IMR-90 (cell line): ENCODE measurements around the gene KLHL3. TPM values are rescaled to one million over a fixed set of nuclear protein-coding genes. Genes with fewer than 3 reads are reported as not detected.
A peak's percentile ranks its signal among the peaks of the same experiment; 100 is the strongest.

Experiments
- ATAC-seq: fragments of 200-7000 bp; cut with Tn5 transposase; 2 replicates; pipeline ENCODE4 v1.9.1; 2020; ENCODE audit warnings: low read depth, mild to moderate bottlenecking, moderate library complexity
- BruUV-seq: library from RNA; stranded (reverse); fragments of 400-500 nt; replicated peaks from 2 replicates; lab custom pipeline; 2021; lab: Mats Ljungman, UMichigan
- CTCF ChIA-PET: fragments of 300-600 bp; formaldehyde crosslinking; extraction: SDS; loops from one replicate; lab custom pipeline; 2021; ENCODE audit warnings: antibody characterized with exemption; lab: Yijun Ruan, JAX
- POLR2A ChIA-PET: fragments of 300-600 bp; sonication (Branson Sonifier 250); formaldehyde crosslinking; loops from one replicate; lab custom pipeline; 2022; ENCODE audit warnings: antibody characterized with exemption; ENCODE audit not compliant: unreplicated experiment; lab: Charles Lee
- DNase-seq: peaks from one replicate; pipeline ENCODE4 v3.0.0; 2013
- H2AFZ ChIP-seq: replicated peaks from 2 replicates; pipeline ENCODE3; 2013; ENCODE audit warnings: low read length, mild to moderate bottlenecking; ENCODE audit not compliant: poor library complexity
- H2AK5ac ChIP-seq: 2 replicates; pipeline ENCODE4 v1.6.1; 2013; ENCODE audit warnings: low read depth, low read length, inconsistent platforms
- H2AK9ac ChIP-seq: replicated peaks from 2 replicates; pipeline ENCODE3; 2013; ENCODE audit warnings: mild to moderate bottlenecking, low read depth, low read length, moderate library complexity; ENCODE audit not compliant: poor library complexity
- H2BK120ac ChIP-seq: 2 replicates; pipeline ENCODE4 v1.6.1; 2013; ENCODE audit warnings: low read depth, low read length, inconsistent platforms
- H2BK15ac ChIP-seq: 3 replicates; pipeline ENCODE4 v1.6.1; 2013; ENCODE audit warnings: low read depth, low read length, inconsistent platforms
- H2BK20ac ChIP-seq: 2 replicates; pipeline ENCODE4 v1.6.1; 2013; ENCODE audit warnings: low read depth, mild to moderate bottlenecking, inconsistent platforms, low read length, moderate library complexity
- H2BK5ac ChIP-seq: 2 replicates; pipeline ENCODE4 v1.6.1; 2013; ENCODE audit warnings: mild to moderate bottlenecking, low read depth, low read length, inconsistent platforms; ENCODE audit not compliant: poor library complexity, severe bottlenecking
- H3K14ac ChIP-seq: replicated peaks from 2 replicates; pipeline ENCODE4 v1.6.1; 2013; ENCODE audit warnings: low read depth, low read length, inconsistent platforms
- H3K18ac ChIP-seq: 2 replicates; pipeline ENCODE4 v1.6.1; 2013; ENCODE audit warnings: low read depth, low read length, control low read depth
- H3K23ac ChIP-seq: 2 replicates; pipeline ENCODE4 v1.6.1; 2013; ENCODE audit warnings: low read depth, low read length, inconsistent platforms
- H3K27ac ChIP-seq: 2 replicates; pipeline ENCODE4 v1.5.1; 2013; ENCODE audit warnings: mild to moderate bottlenecking, control low read depth, low read length; ENCODE audit not compliant: insufficient read depth
- H3K27me3 ChIP-seq: 2 replicates; pipeline ENCODE4 v1.6.1; 2013; ENCODE audit warnings: low read length; ENCODE audit not compliant: control insufficient read depth, insufficient read depth
- H3K36me3 ChIP-seq: 2 replicates; pipeline ENCODE4 v1.6.1; 2013; ENCODE audit warnings: low read length, mixed read lengths; ENCODE audit not compliant: control insufficient read depth, insufficient read depth
- H3K4ac ChIP-seq: 2 replicates; pipeline ENCODE4 v1.6.1; 2013; ENCODE audit warnings: low read depth, low read length, inconsistent platforms
- H3K4me1 ChIP-seq: 2 replicates; pipeline ENCODE4 v1.6.1; 2013; ENCODE audit warnings: low read length, mixed read lengths; ENCODE audit not compliant: control insufficient read depth, insufficient read depth
- H3K4me2 ChIP-seq: 2 replicates; pipeline ENCODE4 v1.6.1; 2013; ENCODE audit warnings: low read depth, mild to moderate bottlenecking, control low read depth, low read length, moderate library complexity
- H3K4me3 ChIP-seq: 2 replicates; pipeline ENCODE4 v1.5.1; 2013; ENCODE audit warnings: low read depth, mild to moderate bottlenecking, control low read depth, low read length, moderate library complexity; ENCODE audit not compliant: insufficient read depth
- H3K56ac ChIP-seq: 2 replicates; pipeline ENCODE4 v1.6.1; 2013; ENCODE audit warnings: low read length, inconsistent platforms; ENCODE audit not compliant: insufficient read depth; ENCODE audit errors: extremely low read depth
- H3K79me1 ChIP-seq, 2 experiments: 2 replicates each; pipeline ENCODE4 v1.6.1; 2013; ENCODE audit warnings: low read length in 2 of 2, inconsistent platforms in 1 of 2, low read depth in 1 of 2
- H3K9ac ChIP-seq: 2 replicates; pipeline ENCODE4 v1.6.1; 2013; ENCODE audit warnings: low read depth, low read length, control low read depth
- H3K9me1 ChIP-seq: 2 replicates; pipeline ENCODE4 v1.6.1; 2013; ENCODE audit warnings: low read length, inconsistent platforms; ENCODE audit not compliant: insufficient read depth
- H3K9me3 ChIP-seq: 2 replicates; pipeline ENCODE4 v1.6.1; 2013; ENCODE audit warnings: low read length; ENCODE audit not compliant: control insufficient read depth, insufficient read depth
- H4K20me1 ChIP-seq: 2 replicates; pipeline ENCODE4 v1.6.1; 2013; ENCODE audit warnings: low read length, inconsistent platforms; ENCODE audit not compliant: insufficient read depth
- H4K5ac ChIP-seq: 2 replicates; pipeline ENCODE4 v1.6.1; 2013; ENCODE audit warnings: mild to moderate bottlenecking, low read depth, low read length, control low read depth
- H4K8ac ChIP-seq, 2 experiments: 2 replicates each; pipeline ENCODE4 v1.6.1; 2013; ENCODE audit warnings: low read depth in 2 of 2, low read length in 2 of 2, control low read depth in 1 of 2, inconsistent platforms in 1 of 2
- H4K91ac ChIP-seq: 2 replicates; pipeline ENCODE4 v1.6.1; 2013; ENCODE audit warnings: low read depth, low read length, inconsistent platforms; ENCODE audit not compliant: insufficient read depth
- BHLHE40 ChIP-seq: fragments of 150-350 bp; IDR thresholded peaks from 2 replicates; pipeline ENCODE4 v1.6.1; 2016; ENCODE audit warnings: mild to moderate bottlenecking, low read depth, low read length
- CEBPB ChIP-seq: IDR thresholded peaks from 2 replicates; pipeline ENCODE4 v1.6.1; 2012; ENCODE audit warnings: low read depth, low read length, improper control_type of control experiment
- CHD1 ChIP-seq: IDR thresholded peaks from 2 replicates; pipeline ENCODE4 v1.6.1; 2012; ENCODE audit warnings: low read depth, low read length, improper control_type of control experiment
- FOS ChIP-seq: fragments of 150-350 bp; IDR thresholded peaks from 2 replicates; pipeline ENCODE4 v1.6.1; 2016; ENCODE audit warnings: low read depth, low read length
- MAFK ChIP-seq: IDR thresholded peaks from 2 replicates; pipeline ENCODE4 v1.6.1; 2012; ENCODE audit warnings: low read depth, low read length, improper control_type of control experiment
- NFE2L2 ChIP-seq: fragments of 150-350 bp; IDR thresholded peaks from 2 replicates; pipeline ENCODE4 v1.6.1; 2016; ENCODE audit warnings: low read depth, mild to moderate bottlenecking, low read length
- RAD21 ChIP-seq: IDR thresholded peaks from 2 replicates; pipeline ENCODE4 v1.6.1; 2012; ENCODE audit warnings: low read length, improper control_type of control experiment
- RCOR1 ChIP-seq: IDR thresholded peaks from 2 replicates; pipeline ENCODE4 v1.6.1; 2012; ENCODE audit warnings: mild to moderate bottlenecking, low read length, improper control_type of control experiment; ENCODE audit not compliant: insufficient replicate concordance
- RFX5 ChIP-seq: IDR thresholded peaks from 2 replicates; pipeline ENCODE4 v1.8.0; 2012; ENCODE audit warnings: low read depth, mild to moderate bottlenecking, low read length, moderate library complexity
- WGBS, 2 experiments: methylation state at CpG; one replicate each; pipeline versions ENCODE4 v1.1.5 to v1.1.7; 2013; ENCODE audit warnings: missing lambda C conversion rate in 2 of 2; ENCODE audit not compliant: insufficient read length in 1 of 2; ENCODE audit errors: extremely low coverage in 2 of 2; 5-methylcytosine and 5-hydroxymethylcytosine counted together
- dilution Hi-C: fragments of 300-500 bp; cut with HindIII; formaldehyde crosslinking; loops from one replicate; pipeline ENCODE4 v1.14.3; 2018; ENCODE audit warnings: low sequenced_read_pairs; ENCODE audit not compliant: unreplicated experiment
- in situ Hi-C: fragments of 300-500 bp; cut with MboI; formaldehyde crosslinking; loops from 3 replicates; pipeline ENCODE4 v1.14.3; 2019; ENCODE audit warnings: low sequenced_read_pairs, inconsistent platforms, mixed read lengths
- intact Hi-C: fragments of 100-400 bp; cut with micrococcal nuclease; formaldehyde crosslinking; loops from 2 replicates; pipeline ENCODE4 v1.10.0; 2022
- polyA plus RNA-seq, 3 experiments: library from polyadenylated mRNA; depleted of rRNA; stranded (reverse); fragments of >200 nt; gene quantifications; 2 replicates each; pipeline ENCODE4 v1.2.3, GENCODE V29; 2012; ENCODE audit warnings: low replicate concordance in 1 of 3
- total RNA-seq: library from RNA; depleted of rRNA; stranded (reverse); fragments of >200 nt; gene quantifications from 2 replicates; pipeline ENCODE4 v1.2.3, GENCODE V29; 2012
- TF ChIP-seq, protein P1 (sequence below): fragments of 150-350 bp; IDR thresholded peaks from 2 replicates; pipeline ENCODE4 v1.6.1; 2016; ENCODE audit warnings: low read depth, mild to moderate bottlenecking, low read length, moderate library complexity, borderline replicate concordance
- TF ChIP-seq, protein P2 (sequence below): fragments of 150-350 bp; IDR thresholded peaks from 2 replicates; pipeline ENCODE4 v1.6.1; 2017; ENCODE audit warnings: mild to moderate bottlenecking, antibody characterized with exemption, low read length, low read depth

KLHL3 gene
- total and polyA plus RNA-seq, 2 of the 4 experiments (the other 2 are of a cell fraction), result 2.3 to 4.1 TPM

DNA sequence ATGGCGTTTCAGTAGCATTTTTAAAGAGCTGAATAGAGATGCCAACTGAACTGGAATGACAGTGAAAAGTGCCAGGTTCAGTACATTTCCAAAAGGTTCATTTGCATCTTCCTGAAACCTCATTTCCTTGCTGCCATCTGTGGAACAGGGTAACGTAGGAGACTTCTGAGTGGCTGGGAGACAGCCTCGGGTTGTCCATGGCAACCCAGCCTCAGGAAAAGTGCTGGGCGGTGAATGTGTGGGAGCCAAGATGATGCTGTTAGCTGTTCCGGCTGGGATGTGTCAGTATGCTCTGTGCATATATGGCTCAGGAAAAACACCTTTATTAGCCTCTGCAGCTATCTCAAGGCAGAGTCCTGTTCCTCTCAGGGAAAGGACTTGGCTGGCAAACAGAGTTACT lies 87.5 kb downstream of the KLHL3 start:
- Histone ChIP-seq H3K9me1 (no peaks in the 10 kb centered on the region), H2BK15ac (no peak overlapping the region), H2AK9ac (peak overlapping the region; percentile 26), H4K5ac (no peak overlapping the region), H3K18ac (no peak overlapping the region), H4K91ac (no peak overlapping the region), H3K56ac (no peak overlapping the region), H2AFZ (no peak overlapping the region), H3K23ac (no peak overlapping the region), H3K36me3 (no peaks in the 10 kb centered on the region), H3K4me3 (no peak overlapping the region), H2BK20ac (no peak overlapping the region), H3K4me2 (no peak overlapping the region), H3K14ac (no peak overlapping the region), H3K9me3 (no peaks in the 10 kb centered on the region), H3K27ac (no peak overlapping the region), H3K4ac (no peak overlapping the region), H2AK5ac (no peak overlapping the region), H3K27me3 (no peaks in the 10 kb centered on the region), H2BK5ac (no peak overlapping the region), H2BK120ac (no peak overlapping the region), H3K79me1 (no peaks in the 10 kb centered on the region), H4K8ac (no peak overlapping the region), H4K20me1 (no peaks in the 10 kb centered on the region), H3K9ac (no peak overlapping the region), H3K4me1 (no peaks in the 10 kb centered on the region)
- WGBS, 2 experiments, result no CpG with 5 or more reads among the region's 5 CpGs
- BruUV-seq, result no TSS peak
- DNase-seq (no peak), ATAC-seq (no peak)
- ChIA-PET CTCF (no interaction called here), POLR2A (no interaction called here)
- in situ Hi-C loops (loop anchor here (25.0 kb wide), 2 partner anchors 414 to 489 kb away; partner anchors contain the start of gene NME5), intact Hi-C loops (no loop called here), dilution Hi-C loops (no loop called here)
- TF ChIP-seq RCOR1, result no peak
- TF ChIP-seq, protein P1, sequence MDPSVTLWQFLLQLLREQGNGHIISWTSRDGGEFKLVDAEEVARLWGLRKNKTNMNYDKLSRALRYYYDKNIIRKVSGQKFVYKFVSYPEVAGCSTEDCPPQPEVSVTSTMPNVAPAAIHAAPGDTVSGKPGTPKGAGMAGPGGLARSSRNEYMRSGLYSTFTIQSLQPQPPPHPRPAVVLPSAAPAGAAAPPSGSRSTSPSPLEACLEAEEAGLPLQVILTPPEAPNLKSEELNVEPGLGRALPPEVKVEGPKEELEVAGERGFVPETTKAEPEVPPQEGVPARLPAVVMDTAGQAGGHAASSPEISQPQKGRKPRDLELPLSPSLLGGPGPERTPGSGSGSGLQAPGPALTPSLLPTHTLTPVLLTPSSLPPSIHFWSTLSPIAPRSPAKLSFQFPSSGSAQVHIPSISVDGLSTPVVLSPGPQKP, result no peak
- no peak for TF ChIP-seq FOS
- no peak for TF ChIP-seq MAFK
- TF ChIP-seq NFE2L2, result no peak
- no peak for TF ChIP-seq CEBPB
- no peak for TF ChIP-seq RFX5
- no peak for TF ChIP-seq RAD21
- no peak for TF ChIP-seq CHD1
- TF ChIP-seq, protein P2, sequence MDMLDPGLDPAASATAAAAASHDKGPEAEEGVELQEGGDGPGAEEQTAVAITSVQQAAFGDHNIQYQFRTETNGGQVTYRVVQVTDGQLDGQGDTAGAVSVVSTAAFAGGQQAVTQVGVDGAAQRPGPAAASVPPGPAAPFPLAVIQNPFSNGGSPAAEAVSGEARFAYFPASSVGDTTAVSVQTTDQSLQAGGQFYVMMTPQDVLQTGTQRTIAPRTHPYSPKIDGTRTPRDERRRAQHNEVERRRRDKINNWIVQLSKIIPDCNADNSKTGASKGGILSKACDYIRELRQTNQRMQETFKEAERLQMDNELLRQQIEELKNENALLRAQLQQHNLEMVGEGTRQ, result no peak
- TF ChIP-seq BHLHE40, result no peak
